Kidney tubule cell (primary cell): Measurements from ENCODE around the gene TGM1.
A peak's percentile ranks its signal among the peaks of the same experiment; 100 is the strongest.
"Not testable (repeated sequence)": the region's sequence is repeated elsewhere in the genome, so short reads cannot be mapped to it uniquely, and the experiment has no call there.

Experiments used
- DNase-seq: peaks from one replicate; pipeline ENCODE4 v3.0.0-alpha.2; 2018; ENCODE audit warnings: low spot score

TGM1 gene

DNA sequence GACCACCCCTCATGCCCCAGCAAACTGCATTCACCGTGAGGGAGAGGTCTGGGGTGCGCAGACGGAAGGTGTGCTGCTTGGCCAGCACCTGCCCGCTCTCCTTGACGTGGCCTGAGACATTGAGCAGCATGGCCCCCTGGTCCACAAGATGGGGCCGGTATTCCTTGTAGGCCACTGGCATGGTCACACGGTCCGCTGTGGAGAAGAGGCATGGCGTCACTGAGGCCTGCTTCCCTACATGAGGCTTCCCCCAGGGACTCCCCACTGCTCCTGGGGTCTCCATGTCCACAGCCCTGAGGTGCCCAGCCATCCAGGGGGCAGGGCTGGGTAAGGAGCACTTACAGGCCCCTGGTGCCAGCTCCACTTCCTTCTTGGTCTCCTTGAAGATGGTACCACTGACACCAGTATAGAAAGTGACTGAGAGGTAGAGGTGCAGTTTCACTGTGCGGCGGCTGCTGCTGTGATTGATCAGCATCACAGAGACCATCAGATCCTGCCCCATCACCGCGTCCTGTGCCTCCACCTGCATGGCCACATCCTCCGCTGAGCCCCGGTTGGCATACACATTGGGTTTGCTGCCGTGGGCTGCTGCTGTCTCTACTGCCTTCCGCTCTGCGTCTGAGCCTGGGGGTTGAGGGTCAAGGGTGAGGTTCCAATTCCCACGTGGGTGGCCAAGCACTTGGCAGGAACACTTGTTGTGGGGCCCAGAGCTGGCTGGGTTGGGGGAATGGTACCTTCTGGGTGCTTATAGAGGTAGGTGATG lies 8.2 kb downstream of the TGM1 start:
- DNase-seq: no peak

DNA sequence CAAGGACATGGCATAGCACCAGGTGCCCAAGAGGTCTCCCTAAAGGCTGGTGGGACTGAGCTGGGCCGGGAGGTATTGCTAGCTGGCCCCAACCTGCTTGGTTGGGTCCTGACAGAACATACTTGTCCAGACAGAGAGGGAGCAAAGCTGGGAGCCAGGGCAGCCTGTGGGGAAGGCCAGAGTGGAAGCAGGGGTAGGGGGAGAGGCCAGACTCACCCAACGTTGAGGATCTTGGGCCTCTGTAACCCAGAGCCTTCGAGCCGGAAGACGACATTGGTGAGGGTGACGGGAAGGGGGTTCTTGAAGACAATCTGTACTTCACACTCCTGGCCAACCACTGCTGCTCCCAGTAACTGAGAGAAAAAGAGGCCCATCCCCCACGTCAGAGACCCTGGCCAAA lies 9.0 kb downstream of the TGM1 start:
- DNase-seq: no peak

DNA sequence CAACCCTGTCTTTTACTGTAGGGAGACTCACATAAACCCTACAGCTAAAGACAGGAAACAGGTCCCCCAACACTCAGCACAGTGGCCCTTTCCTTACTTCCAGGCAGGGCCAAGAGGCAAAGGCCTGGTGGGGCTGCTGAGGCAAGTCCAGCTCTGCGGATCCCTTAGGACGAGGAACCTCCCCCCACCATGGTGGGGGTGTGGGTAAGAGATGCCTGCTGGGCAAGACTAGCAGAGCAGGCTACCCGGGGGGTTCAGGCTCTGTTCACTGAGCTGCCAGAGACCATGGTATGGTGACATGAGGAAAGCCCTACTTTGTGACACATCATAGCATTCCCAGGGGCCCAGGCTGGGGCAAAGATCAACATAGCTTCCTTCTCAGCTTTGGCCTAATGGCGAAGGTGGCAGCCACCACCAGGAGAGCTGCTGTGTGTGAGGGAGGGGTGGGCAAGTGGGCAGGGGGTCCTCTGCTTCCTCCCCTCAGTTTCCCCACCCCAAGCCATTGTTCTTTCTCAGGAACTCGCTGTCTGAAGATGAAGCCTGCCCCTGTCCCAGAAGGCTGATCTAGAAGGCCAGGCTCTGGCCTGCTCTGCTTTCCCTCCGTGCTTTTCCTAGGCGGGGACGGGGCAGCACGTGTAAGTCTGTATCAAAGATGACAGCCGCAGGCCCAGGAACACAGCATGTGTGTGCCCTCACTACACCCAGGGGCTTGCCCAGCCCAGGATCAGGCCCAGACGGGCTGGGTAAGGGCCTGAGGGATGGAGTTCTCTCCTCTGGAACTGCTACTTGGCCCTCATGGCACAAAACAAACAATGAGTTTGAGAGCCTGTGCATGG lies 10.5 kb downstream of the TGM1 start:
- DNase-seq: peak; percentile 30

DNA sequence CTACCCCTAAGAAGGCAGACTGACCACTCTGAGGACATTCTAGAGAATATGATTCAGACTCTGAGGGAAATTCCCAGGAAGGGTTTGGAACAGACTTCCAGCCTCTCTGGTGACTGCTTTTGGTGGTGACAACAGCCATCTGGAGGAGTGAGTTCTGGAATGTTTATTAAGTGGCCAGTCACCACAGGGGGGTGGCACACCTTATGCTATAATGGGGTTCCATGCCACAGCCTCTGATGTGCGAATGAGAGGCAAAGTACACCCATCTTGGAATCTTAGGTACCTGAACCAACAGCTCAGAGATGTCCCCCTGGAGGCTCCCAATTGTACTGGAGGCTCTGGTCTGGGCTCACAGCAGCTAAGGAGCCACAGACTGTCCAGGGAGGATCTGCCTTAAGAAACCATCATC lies 11.1 kb downstream of the TGM1 start:
- DNase-seq: peak; percentile 91

DNA sequence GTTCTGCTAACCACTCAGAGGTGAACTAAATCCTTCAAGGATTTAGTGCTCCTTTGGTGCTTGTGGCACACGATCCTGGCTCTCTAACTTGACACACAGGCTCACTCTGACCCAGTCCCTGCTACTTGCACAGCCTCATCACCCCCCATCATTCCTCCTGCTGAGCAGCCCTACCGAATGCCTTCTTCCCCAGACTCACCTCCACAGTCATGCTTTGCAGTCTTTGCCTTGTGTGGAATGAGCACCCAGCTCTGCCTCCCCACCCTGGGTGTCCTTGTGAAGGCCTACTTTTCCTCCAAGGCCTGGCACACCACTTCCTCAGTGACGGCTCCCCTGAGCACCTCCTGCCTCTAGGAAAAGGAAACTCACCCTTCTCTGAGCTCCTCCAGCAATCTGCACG lies 12.6 kb downstream of the TGM1 start:
- DNase-seq: no peak

- DNase-seq: no peak
Observed at GRCh38 chr14:24249230-24250021, 13.6 kb downstream of the TGM1 start.

GRCh38 chr14:24247422-24247821 lies 15.6 kb downstream of the TGM1 start:
- DNase-seq: no peak

- DNase-seq: peak; percentile 23
Observed at GRCh38 chr14:24246765-24247212, 16.2 kb downstream of the TGM1 start.

- DNase-seq: not testable (repeated sequence)
Observed at GRCh38 chr14:24245350-24245749, 17.6 kb downstream of the TGM1 start.

DNA sequence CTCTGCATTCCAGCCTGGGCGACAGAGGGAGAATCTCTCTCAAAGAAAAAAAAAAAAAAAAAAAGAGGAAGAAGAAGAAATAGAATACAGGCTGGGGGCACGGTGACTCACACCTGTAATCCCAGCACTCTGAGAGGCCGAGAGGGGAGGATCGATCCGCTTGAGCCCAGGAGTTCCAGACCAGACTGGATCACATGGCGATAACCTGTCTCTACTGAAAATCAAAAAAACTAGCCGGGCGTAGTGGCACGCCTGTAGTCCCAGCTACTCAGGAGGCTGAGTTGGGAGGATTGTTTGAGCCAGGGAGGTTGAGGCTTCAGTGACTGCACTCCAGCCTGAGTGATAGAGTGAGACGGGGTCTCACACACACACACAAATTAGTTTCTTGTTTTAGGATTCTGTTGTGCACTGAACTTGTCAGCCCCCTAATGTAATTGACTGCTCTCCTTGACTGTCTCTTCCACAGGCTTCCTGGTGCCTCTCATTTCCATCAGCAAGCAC lies 19.6 kb downstream of the TGM1 start:
- peak; percentile 74 for DNase-seq

DNA sequence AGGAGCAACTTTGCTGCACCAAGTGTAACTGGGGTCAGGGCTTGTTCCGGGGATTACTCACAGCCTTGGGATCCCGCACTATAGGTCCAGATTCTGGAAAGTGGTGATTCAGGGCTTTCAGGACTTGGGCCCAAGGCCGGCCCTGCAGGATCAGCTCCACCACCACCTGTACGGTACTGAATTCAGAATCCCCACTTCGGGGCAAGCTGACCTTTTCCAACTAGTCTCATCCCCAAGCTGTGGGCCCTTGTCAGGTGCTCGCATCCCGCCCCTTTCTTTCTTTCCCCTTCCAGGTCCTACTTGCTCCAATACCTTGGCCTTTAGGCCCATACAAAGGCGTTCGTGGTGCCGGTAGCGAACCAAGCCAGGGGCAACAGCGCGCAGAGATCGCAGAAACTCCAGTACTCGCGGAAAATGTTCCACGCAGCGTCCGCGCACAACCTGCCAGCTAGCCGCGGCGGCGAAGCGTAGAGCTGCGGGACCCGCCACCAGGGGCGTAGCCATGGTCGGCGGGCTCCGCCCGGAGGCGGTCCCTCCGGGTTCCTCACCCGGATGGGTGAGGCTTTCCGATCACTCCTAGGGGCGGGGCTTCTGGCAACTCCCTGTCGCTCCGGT lies 21.0 kb downstream of the TGM1 start:
- DNase-seq: peak; percentile 93

GRCh38 chr14:24240110-24240918 lies 22.7 kb downstream of the TGM1 start:
- DNase-seq: no peak

GRCh38 chr14:24238527-24239037 lies 24.4 kb downstream of the TGM1 start:
- no peak for DNase-seq

GRCh38 chr14:24238123-24238522 lies 24.9 kb downstream of the TGM1 start:
- peak; percentile 91 for DNase-seq

DNA sequence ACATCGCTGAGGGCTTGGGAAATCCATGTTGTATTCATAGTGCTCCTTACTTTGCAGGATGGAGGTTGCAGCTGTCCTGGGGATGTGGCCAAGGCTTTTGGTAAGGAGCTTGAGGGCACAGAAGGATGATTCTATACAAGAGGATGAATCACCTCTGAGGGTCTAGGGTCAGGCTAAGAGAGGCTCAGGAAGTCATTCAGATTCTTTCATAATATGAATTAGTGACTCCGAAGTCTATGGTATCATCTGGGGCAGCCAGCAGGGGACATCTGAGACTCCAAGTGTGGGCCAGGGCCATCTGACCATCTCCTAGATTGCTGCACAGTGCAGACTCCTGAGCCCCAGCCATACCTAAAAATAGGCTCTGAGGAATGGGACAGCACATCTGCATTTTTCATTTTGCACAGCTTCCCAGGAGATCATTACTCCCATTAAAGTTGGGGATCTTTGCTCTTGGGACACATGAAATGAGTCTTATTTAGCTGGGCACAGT lies 25.5 kb downstream of the TGM1 start:
- no peak for DNase-seq

- no peak for DNase-seq
Observed at GRCh38 chr14:24236689-24237462, 26.1 kb downstream of the TGM1 start.

DNA sequence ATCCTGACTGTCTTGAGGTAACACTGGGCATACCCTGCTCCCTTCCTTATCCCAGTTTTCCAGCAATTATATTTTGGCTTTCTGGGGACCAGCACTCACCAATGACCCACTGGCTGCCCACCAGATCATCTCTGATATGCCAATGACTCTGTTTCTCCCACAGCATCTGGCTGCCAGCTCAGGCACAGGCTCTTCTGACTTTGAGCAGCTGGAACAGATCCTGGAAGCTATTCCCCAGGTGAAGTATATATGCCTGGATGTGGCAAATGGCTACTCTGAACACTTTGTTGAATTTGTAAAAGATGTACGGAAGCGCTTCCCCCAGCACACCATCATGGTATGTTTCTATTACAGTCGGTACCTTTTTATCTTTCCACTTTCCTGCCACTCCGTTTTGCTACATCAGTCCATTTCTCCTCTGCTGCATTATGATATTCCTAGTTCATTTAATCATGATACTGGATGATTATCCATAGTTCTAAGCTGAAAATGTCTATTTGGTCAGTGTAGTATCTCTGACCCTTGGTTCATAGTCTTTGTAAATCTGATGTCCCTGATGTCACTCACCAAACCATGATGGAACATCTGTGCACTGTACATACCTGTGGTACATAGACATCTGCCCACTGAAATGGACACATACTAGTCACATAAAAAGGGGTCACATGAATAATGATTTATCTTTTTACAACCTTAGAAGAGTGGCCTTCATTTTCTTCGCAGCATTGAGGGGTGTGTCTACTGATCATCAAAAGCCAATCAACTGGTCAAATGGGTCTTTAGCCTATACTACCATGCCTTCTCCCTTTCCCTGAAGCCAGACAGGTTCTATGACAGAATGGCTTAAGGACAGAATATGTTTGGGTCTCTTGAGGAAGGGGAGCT lies 26.9 kb downstream of the TGM1 start:
- no peak for DNase-seq

- DNase-seq: no peak
Observed at GRCh38 chr14:24234095-24235005, 28.6 kb downstream of the TGM1 start.
